ENCODE data around the gene CNDP1.
"Not testable (repeated sequence)": the region's sequence is repeated elsewhere in the genome, so short reads cannot be mapped to it uniquely, and the experiment has no call there.

The CNDP1 gene

GRCh38 chr18:74549591-74550104, 15.3 kb downstream of the CNDP1 start:
- no peak for DNase-seq

GRCh38 chr18:74550886-74551285, 16.6 kb downstream of the CNDP1 start:
- DNase-seq = no peak

DNA sequence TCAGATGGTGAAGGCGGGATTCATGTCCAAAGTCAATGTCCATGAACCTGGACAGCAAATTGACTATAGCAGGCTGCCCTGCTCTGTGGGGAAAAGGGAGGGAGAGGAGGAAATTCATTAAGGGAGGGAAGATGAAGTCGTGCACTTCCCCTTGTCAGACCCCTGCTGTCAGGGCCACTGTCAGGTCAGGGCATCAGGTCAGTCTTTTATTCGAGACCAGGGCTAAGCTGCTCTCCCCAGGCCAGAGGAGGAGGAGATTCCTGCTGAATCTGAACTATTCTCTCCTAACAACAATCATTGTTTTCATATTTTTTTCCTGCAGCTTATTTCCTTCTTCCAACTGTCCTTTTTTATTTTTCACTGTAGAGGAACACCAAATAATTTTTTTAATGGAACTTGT, 17.2 kb downstream of the CNDP1 start:
- no peak for DNase-seq

DNA sequence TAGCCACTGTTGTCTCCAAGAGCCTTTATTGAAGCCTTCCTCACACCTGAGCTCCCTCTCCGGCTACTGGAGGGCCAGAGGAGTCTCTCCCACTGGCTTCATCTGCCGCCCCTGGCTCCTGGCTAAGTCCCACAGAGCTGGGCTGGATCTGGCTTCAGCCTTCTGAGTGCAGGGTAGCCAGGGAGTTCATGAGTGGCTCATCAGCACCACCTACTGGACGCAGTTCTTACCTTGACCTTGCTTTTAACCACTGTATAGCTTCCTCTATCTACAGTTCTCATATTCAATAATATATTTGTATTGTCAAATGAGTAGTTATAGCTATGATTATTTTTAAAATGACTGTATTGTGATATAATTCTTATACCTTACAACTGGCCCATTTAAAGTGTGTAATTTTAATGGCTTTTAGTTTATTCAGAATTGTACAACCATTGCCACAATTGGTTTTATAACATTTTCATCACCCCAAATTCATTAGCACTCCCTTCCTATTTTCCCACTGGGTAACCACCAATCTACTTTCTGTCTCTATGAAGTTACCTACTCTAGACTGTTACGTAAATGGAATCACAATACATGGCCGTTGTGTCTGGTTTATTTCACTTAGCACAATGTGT, 17.7 kb downstream of the CNDP1 start:
- peak; percentile 74 for DNase-seq

GRCh38 chr18:74556126-74556525, 21.8 kb downstream of the CNDP1 start:
- no peak for DNase-seq

- DNase-seq = no peak
Measured at GRCh38 chr18:74558096-74558495, 23.8 kb downstream of the CNDP1 start.

DNA sequence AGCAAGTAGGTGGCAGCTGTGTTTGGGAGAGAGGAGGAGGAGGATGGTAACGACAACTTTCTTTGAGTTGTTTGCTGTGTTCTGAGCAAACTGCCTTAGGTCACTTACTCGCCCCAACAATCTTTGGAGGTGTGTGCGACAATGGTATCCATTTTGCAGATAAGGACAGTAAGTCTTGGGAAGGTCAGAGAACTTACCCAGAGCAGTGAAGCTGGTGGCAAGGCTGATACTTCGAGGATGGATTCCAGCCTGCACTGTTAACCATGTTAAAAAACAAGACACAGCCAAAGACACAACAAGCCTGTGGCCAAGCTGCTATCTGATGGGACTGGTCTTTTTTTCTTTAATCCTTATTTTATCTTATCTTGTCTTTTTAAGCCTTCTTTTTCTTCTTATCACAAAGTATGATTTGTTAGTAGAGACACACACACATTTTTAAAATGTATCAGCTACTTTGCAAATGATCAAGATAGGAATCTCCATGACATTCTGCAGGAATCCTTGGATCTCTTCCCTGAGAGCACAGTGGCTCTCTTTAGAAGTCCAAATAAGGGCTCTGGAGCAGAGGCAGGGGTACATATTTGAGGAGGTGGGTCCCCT, 27.9 kb downstream of the CNDP1 start:
- DNase-seq = no peak

GRCh38 chr18:74562775-74563174, 28.5 kb downstream of the CNDP1 start:
- no peak for DNase-seq

GRCh38 chr18:74563999-74564398, 29.7 kb downstream of the CNDP1 start:
- DNase-seq = no peak

- not testable (repeated sequence) for DNase-seq
Measured at GRCh38 chr18:74565164-74565563, 30.9 kb downstream of the CNDP1 start.

DNA sequence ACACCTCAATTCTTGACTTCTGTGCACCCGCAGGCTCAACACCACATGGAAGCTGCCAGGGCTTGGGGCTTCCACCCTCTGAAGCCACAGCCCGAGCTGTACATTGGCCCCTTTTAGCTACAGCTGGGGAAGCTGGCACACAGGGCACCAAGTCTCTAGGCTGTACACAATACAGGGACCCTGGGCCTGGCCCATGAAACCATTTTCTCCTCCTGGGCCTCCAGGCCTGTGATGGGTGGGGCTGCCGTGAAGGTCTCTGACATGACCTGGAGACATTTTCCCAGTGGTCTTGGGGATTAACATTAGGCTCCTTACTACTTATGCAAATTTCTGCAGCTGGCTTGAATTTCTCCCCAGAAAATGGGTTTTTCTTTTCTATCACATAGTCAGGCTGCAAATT, 31.7 kb downstream of the CNDP1 start:
- not testable (repeated sequence) for DNase-seq

- DNase-seq = no peak
Measured at GRCh38 chr18:74567822-74568221, 33.5 kb downstream of the CNDP1 start.

GRCh38 chr18:74569401-74569800, 35.1 kb downstream of the CNDP1 start:
- DNase-seq = no peak

DNA sequence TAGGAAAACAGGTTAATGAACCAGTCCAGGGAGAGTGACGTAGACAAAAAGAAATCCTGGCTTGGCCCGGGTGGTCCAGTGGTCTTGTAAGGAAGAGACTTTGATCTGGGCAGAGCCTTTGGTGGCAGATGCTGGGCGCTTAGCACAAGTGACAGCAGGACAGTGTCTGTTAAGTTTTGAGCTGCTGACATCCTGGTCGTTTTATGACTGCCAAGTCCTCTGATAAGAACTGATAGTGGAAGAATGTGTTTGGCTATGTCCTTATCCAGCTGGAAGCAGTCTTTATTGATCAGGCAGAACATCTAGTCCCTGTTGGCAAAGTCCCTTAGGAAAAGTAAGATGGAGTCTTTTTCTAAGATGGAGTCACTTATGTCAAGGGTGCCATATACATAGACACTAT, 36.0 kb downstream of the CNDP1 start:
- no peak for DNase-seq

DNA sequence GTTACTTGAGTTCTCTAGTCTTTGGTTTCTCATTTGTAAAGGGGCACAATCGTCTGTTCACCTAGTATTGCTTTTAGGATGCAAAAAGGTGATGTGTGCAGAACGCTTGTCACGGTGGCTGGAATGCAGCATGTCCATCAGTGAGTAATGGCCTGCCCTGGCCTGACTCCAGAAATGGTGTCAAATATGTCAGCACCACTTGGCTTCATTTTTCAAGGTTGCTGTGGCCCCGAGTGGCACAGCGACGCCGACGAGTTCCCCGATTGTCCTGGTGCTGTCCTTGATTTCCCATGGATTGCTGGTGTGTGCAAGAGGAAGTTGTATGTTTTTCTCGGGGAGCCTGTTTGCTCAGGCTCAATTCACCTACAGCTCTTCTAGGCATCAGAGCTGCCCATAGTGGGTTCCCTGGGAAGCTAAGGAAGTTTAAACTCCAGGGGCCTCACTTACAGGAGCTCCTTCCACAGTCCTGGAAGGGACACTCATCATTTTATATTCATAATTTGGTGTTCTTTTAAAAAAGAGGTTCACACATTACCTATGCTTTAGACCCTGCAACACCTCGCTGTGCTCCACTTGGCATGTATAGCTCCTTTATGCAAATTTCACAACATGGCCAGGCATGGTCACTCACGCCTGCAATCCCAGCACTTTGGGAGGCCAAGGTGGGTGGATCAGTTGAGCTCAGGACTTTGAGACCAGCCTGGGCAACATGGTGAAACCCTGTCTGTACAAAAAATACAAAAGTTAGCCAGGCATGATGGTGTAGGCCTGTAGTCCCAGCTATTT, 37.8 kb downstream of the CNDP1 start:
- DNase-seq = no peak

GRCh38 chr18:74573053-74573452, 38.8 kb downstream of the CNDP1 start:
- no peak for DNase-seq

- DNase-seq = no peak
Measured at GRCh38 chr18:74574916-74575315, 40.6 kb downstream of the CNDP1 start.

DNA sequence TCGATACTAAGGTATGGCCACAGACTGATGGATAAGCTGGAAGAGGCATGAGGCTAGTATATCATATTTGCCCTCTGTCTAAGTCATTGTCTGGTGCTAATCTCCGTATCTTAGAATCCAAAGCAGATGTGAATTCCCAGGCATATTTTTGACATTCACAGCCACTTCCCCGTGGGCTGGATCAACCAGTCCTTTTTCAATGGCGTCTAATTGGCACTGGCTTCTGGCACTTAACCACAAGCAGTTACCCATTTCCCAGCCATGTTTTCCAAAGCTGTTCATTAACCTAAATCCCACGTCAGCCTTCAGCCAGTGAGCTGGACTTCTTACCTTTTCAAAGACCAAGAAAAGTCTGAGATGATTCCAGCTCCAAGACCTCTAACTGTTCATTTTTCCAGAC, 42.7 kb downstream of the CNDP1 start:
- DNase-seq = no peak

GRCh38 chr18:74579496-74580065, 45.3 kb downstream of the CNDP1 start:
- no peak for DNase-seq

DNA sequence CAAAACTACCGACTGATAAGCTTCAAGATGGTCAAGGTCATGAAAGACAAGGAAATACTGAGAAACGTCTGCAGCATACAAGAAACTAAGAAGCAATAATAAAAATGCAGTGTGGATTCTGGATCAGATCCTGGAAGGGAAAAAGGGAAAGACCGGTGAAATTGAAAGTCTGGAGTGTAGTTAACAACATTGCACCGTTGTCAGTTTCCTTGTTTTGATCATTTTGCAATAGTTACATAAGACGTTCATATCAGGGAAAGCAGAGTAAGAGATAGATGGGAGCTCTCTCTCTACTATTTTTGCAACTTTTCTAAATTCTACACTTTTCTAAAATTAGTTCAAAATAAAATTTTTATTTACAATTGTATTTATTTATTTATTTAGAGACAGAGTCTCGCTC, 48.3 kb downstream of the CNDP1 start:
- no peak for DNase-seq

- no peak for DNase-seq
Measured at GRCh38 chr18:74587441-74587840, 53.1 kb downstream of the CNDP1 start.

DNA sequence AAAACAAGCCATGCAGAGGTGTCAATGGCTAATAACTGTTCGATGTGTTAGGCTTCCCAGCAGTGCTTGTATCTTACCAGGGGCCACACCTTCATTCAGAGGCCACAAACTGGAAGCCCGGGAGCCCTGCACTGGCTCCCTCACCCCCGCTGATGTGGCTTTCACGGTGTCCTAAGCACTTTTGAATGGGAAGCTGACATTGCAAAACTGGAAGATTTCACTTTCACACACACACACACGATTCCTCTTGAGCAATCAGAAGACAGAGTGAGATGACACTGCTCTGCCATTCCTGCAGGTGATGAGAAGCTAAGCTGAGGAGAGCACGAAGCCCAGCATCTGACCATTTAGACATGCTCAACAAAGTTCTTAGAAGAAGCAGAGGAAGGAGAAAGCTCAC, 54.7 kb downstream of the CNDP1 start:
- DNase-seq = peak; percentile 41

DNA sequence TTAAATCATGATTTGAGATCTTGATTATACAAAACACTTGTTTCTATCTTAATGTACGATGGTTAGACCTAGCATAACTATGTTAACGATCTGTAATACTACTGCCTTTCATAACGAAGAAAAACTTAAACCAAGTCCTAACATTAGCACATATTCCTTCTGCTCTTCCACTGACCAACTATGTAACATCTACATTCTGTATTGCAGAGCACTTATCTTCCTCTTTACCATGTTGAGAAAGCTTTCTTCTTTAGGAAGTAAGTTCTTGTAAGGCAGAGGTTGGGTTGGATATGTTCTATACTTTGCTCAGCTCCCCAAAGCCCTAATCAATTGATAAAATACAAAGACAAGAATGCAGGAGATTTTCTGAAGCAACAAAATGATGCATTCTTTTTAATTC, 55.5 kb downstream of the CNDP1 start:
- no peak for DNase-seq

- DNase-seq = no peak
Measured at GRCh38 chr18:74590671-74591070, 56.4 kb downstream of the CNDP1 start.
